Suprapubic skin (tissue), 4 donors: ENCODE data around the gene RNF20. TPM values are rescaled to one million over a fixed set of nuclear protein-coding genes. Genes with fewer than 3 reads are reported as not detected.

Experiments
- DNase-seq, 2 donors: peaks; one replicate each; pipeline ENCODE4 v3.0.0-alpha.2; 2019; ENCODE audit warnings: low spot score in 2 of 2
- H3K27ac ChIP-seq: fragments of 200-600 bp; sonication (generic); one replicate; pipeline ENCODE4 v1.5.1; 2019
- H3K27me3 ChIP-seq: fragments of 200-600 bp; sonication (generic); one replicate; pipeline ENCODE4 v1.5.1; 2019
- H3K36me3 ChIP-seq: fragments of 200-600 bp; sonication (generic); one replicate; pipeline ENCODE4 v1.5.1; 2019
- H3K4me1 ChIP-seq: fragments of 200-600 bp; sonication (generic); one replicate; pipeline ENCODE4 v1.5.1; 2019
- H3K4me3 ChIP-seq: fragments of 200-600 bp; sonication (generic); one replicate; pipeline ENCODE4 v1.5.1; 2019; ENCODE audit warnings: mild to moderate bottlenecking
- H3K9me3 ChIP-seq: fragments of 200-600 bp; sonication (generic); one replicate; pipeline ENCODE4 v1.5.1; 2019
- EP300 ChIP-seq: sonication (generic); formaldehyde crosslinking; IDR thresholded peaks from one replicate; pipeline ENCODE4 v1.6.1; 2017; ENCODE audit warnings: antibody characterized with exemption
- POLR2A ChIP-seq, 2 donors: fragments of 450-650 bp; IDR thresholded peaks; one replicate each; pipeline ENCODE4 v1.6.1; 2017; ENCODE audit warnings: antibody characterized with exemption in 2 of 2, mild to moderate bottlenecking in 2 of 2, moderate library complexity in 2 of 2
- POLR2AphosphoS5 ChIP-seq, 3 donors: sonication (generic); formaldehyde crosslinking; IDR thresholded peaks; one replicate each; pipeline ENCODE4 v1.6.1; 2017; ENCODE audit warnings: antibody characterized with exemption in 3 of 3
- WGBS: methylation state at CpG from one replicate; pipeline ENCODE4 v1.1.5; 2018; 5-methylcytosine and 5-hydroxymethylcytosine counted together
- total RNA-seq, 4 donors: library from RNA; depleted of rRNA; stranded (reverse); fragments of >200 nt; gene quantifications; one replicate each; pipeline ENCODE4 v1.1.0, GENCODE V29; 2016
- TF ChIP-seq, protein P1 (sequence below), 2 donors: fragments of 200-600 bp in 1 of 2; fragments of 450-650 bp in 1 of 2; sonication (generic) in 1 of 2; IDR thresholded peaks; one replicate each; pipeline ENCODE4 v1.5.1; 2016 to 2019; ENCODE audit warnings: antibody characterized with exemption in 2 of 2, mild to moderate bottlenecking in 1 of 2, moderate library complexity in 1 of 2

RNF20 gene
- total RNA-seq, 4 donors from 2014 or later: 16.0 to 24.1 (median 22.3) TPM

DNA sequence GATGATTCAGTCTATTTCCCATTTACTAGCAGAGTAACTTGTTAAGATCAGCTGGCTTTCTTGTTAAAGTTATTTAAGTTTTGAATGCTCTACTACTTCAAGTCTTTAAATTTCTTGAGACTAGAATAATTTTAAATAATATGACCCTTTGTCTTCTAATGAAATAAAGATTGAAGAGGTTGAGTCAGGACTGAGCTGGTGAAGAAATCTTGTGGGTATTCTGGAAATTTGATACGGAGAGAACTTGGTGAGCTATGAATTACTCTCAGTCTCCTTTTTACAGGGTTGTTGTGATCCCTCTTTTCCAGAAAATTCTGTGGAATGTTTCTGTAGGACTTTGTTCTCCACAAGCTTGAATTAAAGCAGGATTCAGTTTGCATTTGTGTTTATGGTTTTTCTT lies 29.3 kb downstream of the RNF20 start:
- Histone ChIP-seq H3K27ac (no peak overlapping the region), H3K27me3 (no peaks in the 10 kb centered on the region), H3K4me3 (no peak overlapping the region), H3K4me1 (no peaks in the 10 kb centered on the region), H3K9me3 (peaks cover 3% of the 10 kb centered on the region), H3K36me3 (peaks cover 76% of the 10 kb centered on the region)
- TF ChIP-seq EP300: no peak
- no peak for TF ChIP-seq POLR2A (IDR thresholded peaks at IDR 0.05)
- no peak for TF ChIP-seq POLR2AphosphoS5 (IDR thresholded peaks at IDR 0.05)
- TF ChIP-seq, protein P1, sequence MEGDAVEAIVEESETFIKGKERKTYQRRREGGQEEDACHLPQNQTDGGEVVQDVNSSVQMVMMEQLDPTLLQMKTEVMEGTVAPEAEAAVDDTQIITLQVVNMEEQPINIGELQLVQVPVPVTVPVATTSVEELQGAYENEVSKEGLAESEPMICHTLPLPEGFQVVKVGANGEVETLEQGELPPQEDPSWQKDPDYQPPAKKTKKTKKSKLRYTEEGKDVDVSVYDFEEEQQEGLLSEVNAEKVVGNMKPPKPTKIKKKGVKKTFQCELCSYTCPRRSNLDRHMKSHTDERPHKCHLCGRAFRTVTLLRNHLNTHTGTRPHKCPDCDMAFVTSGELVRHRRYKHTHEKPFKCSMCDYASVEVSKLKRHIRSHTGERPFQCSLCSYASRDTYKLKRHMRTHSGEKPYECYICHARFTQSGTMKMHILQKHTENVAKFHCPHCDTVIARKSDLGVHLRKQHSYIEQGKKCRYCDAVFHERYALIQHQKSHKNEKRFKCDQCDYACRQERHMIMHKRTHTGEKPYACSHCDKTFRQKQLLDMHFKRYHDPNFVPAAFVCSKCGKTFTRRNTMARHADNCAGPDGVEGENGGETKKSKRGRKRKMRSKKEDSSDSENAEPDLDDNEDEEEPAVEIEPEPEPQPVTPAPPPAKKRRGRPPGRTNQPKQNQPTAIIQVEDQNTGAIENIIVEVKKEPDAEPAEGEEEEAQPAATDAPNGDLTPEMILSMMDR (IDR thresholded peaks at IDR 0.05): no peak
- 93% methylated on average over 1 of the region's 1 CpG for WGBS
- no peak for DNase-seq

DNA sequence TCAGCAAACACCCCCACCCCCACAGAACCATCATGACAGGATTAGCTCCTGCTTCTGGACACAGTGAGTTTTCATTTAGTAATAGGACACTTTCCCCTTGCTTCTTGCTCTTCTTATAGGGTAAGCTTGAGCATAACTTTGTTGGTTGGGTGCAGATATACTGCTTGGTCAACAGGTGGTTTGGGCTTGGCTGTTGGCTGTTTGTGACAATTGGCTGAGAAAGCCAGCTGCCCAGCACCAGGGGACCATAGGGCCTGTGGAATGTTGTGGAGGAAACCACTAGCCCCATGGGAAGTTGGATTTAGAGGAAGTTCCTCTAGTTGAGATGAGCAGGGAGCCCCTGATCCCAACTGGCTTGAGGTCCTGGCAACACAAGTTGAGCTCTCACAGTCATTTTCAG lies 30.6 kb downstream of the RNF20 start:
- no peak for TF ChIP-seq POLR2A (IDR thresholded peaks at IDR 0.05)
- TF ChIP-seq POLR2AphosphoS5 (IDR thresholded peaks at IDR 0.05): no peak
- no peak for TF ChIP-seq EP300
- TF ChIP-seq, protein P1 (IDR thresholded peaks at IDR 0.05): no peak
- no peaks in the 10 kb centered on the region for H3K27me3 ChIP-seq
- peaks cover 74% of the 10 kb centered on the region for H3K36me3 ChIP-seq
- peaks cover under 1% of the 10 kb centered on the region for H3K9me3 ChIP-seq
- H3K4me3 ChIP-seq: no peak overlapping the region
- no peak overlapping the region for H3K27ac ChIP-seq
- H3K4me1 ChIP-seq: no peaks in the 10 kb centered on the region
- DNase-seq: no peak

DNA sequence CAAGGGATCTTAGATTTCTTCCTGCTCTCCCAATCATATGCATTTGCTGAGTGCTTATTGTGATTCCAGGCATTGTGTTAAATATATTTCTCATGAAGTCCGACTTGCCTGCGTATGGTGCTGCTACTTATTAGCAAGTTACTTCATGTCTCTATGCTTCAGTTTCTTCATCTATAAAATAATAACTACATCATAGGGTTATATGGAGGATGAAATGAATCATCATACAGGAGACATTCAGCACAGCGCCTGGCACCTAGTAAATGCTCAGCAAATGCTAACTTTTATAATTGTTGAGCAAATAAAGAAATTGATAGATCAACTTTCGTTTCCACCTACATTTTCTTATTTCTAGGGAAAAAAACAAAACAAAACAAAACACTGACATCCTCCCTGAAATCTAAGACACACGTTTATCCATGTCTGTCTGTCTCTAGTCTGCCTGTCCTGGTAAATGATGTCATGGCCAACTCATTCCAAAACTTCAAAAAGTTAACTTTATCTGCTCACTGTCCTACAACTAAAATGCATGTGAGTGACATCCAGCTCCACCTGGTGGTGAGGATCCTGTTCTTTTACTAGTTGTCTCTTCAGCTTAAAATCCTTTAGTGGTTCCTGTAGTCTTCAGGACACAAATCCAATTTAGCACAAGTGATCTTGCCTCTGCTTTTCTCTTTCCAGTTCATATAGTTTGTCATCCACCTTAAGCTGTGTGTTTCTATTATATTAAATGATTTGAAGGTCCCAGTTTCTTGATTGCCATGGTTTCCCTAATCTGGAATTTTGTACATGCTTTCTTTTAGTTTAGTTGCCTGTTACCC lies 33.5 kb downstream of the RNF20 start:
- WGBS: 80% methylated on average over 5 of the region's 5 CpGs
- peaks cover 46% of the 10 kb centered on the region for H3K36me3 ChIP-seq
- no peaks in the 10 kb centered on the region for H3K9me3 ChIP-seq
- no peaks in the 10 kb centered on the region for H3K4me1 ChIP-seq
- no peak for TF ChIP-seq EP300
- TF ChIP-seq, protein P1 (IDR thresholded peaks at IDR 0.05): peak in 1 of 2 donors; percentile 23
- no peak for DNase-seq
- H3K27me3 ChIP-seq: no peaks in the 10 kb centered on the region
- no peak overlapping the region for H3K27ac ChIP-seq
- H3K4me3 ChIP-seq: no peak overlapping the region

DNA sequence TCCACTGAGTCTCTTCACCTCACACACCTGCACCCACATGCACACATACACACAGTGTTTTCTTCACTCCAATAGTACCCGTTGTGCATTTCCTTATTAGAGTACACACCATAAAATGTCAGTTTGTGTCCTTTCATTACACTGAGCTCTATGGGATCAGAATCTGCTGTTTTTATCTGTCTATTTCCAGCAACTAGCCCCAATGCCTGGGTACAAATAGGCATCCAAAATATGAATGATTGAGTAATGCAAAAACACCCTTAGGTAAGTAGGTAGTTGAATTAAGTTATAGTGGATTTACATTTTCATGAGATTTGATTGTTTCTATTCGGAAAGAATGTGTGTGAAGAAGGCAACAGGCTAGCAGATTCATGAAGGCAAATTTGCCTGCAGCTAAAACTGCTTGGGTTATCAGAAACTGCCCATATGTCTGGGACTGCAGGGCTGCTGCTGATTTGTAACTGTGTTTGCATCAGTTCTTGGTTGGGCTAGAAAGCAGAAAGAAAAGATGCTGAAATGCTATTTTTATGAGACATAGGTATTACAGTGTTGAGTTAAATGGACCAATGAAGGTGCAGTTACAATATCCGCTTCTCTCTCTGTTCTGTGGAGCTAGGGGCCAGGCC lies 34.2 kb downstream of the RNF20 start:
- DNase-seq: no peak
- 92% methylated on average over 3 of the region's 3 CpGs for WGBS
- Histone ChIP-seq H3K27ac (no peak overlapping the region), H3K4me3 (no peak overlapping the region), H3K27me3 (no peaks in the 10 kb centered on the region), H3K4me1 (no peaks in the 10 kb centered on the region), H3K36me3 (peaks cover 39% of the 10 kb centered on the region), H3K9me3 (no peaks in the 10 kb centered on the region)
- TF ChIP-seq POLR2AphosphoS5 (IDR thresholded peaks at IDR 0.05): no peak
- TF ChIP-seq, protein P1 (IDR thresholded peaks at IDR 0.05): no peak
- no peak for TF ChIP-seq EP300
- no peak for TF ChIP-seq POLR2A (IDR thresholded peaks at IDR 0.05)

DNA sequence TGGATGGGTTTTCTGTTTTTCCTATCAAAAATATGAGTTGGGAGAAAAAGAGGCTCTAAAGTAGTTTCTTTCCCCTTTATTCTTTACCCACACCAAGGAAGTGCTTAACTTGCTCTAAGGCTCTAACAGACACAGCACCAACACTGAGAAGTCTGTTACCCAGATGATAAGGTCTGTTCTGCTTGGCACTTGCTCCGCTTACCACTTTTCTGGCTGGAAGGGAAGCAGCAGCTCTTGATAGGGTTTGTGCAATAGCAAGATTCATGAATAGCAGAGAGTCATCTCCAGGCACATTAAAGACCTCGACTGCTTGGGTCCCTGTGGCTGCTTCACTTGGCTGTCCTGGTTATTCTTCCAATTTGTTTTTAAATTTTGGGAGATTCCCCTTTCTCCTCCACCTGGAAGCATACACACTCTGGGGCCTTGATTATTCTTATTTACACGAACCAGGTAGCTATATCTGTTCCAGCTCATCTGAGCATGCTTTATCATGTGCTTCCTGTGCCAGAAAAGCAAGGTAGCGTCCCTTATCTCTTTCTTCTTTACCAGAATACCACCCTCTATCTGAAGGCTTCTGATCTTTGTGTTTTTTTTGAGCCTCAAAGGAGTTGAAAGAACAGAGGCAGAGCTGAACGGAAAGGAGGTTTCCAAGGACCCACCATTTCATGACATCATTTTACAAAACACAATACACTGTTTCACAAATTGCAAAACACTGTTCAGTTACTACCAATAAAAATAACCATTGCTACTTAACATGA lies 36.3 kb downstream of the RNF20 start:
- Histone ChIP-seq H3K9me3 (no peaks in the 10 kb centered on the region), H3K4me1 (no peaks in the 10 kb centered on the region), H3K27me3 (no peaks in the 10 kb centered on the region), H3K4me3 (no peak overlapping the region), H3K36me3 (peaks cover 18% of the 10 kb centered on the region), H3K27ac (no peak overlapping the region)
- DNase-seq: no peak
- TF ChIP-seq POLR2AphosphoS5 (IDR thresholded peaks at IDR 0.05) (no peak), EP300 (no peak), POLR2A (IDR thresholded peaks at IDR 0.05) (no peak)
- TF ChIP-seq, protein P1 (IDR thresholded peaks at IDR 0.05): no peak
- WGBS: 75% methylated on average over 5 of the region's 5 CpGs
